WI38 (cell line): Measurements from ENCODE around the gene CCDC102B.

Experiments used
- H3K4me3 ChIP-seq: 2 replicates; pipeline ENCODE4 v1.5.1; 2011; ENCODE audit warnings: low read depth, mild to moderate bottlenecking, control low read depth, low read length
- TF ChIP-seq, protein P1 (sequence below): IDR thresholded peaks from 2 replicates; pipeline ENCODE4 v1.5.1; 2012; ENCODE audit warnings: low read depth, mild to moderate bottlenecking, control low read depth, low read length

Gene CCDC102B

GRCh38 chr18:68797871-68798270 is at the start of gene CCDC102B:
CCDC102B (plus strand) TSS chr18:68798080; CDS start chr18:68836764, 38,684 bp downstream.
- TF ChIP-seq, protein P1, sequence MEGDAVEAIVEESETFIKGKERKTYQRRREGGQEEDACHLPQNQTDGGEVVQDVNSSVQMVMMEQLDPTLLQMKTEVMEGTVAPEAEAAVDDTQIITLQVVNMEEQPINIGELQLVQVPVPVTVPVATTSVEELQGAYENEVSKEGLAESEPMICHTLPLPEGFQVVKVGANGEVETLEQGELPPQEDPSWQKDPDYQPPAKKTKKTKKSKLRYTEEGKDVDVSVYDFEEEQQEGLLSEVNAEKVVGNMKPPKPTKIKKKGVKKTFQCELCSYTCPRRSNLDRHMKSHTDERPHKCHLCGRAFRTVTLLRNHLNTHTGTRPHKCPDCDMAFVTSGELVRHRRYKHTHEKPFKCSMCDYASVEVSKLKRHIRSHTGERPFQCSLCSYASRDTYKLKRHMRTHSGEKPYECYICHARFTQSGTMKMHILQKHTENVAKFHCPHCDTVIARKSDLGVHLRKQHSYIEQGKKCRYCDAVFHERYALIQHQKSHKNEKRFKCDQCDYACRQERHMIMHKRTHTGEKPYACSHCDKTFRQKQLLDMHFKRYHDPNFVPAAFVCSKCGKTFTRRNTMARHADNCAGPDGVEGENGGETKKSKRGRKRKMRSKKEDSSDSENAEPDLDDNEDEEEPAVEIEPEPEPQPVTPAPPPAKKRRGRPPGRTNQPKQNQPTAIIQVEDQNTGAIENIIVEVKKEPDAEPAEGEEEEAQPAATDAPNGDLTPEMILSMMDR = no peak
- peak within 1 kb of the TSS; percentile 31 for H3K4me3 ChIP-seq

GRCh38 chr18:68757126-68757525 is 40.8 kb upstream of the CCDC102B start:
- TF ChIP-seq, protein P1 = no peak
- no peak overlapping the region for H3K4me3 ChIP-seq

DNA sequence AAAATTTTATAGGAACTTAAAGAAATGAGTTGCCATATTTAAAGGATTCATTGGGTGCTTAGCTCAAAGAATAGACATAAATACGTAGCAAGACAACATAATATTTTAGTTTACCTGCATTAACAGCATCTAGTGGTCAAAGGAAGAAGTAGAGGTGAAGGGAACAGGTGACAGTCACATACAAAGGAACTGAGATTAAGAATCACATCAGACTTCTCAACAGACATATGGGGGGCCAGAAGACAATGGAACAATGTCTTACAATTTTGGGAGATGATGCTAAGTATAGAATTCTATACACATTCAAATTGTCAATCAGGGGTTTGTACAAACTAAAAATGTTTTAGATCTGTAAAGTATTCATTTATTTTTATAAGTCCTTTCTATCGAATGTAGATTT is 38.6 kb upstream of the CCDC102B start:
- H3K4me3 ChIP-seq = no peak overlapping the region
- TF ChIP-seq, protein P1 = no peak

GRCh38 chr18:68763083-68763482 is 34.8 kb upstream of the CCDC102B start:
- no peak overlapping the region for H3K4me3 ChIP-seq

DNA sequence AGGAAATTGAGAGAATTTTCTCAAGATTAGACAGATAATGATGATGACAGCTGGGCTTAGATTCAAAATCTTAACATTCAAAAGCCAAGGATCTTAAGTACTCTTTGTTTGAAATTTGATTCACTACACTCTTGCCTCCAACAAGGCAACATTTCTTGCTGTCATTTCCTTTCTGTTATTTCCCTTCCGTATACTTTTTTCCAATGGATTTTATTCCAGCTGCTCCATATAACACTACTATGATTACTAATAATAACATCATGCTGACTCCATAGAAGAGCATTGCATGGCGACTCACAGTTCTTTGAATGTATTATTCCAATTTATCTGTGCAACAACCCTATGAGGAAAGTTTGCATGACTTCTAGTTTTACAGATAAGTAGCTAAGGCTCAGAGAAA is 33.9 kb upstream of the CCDC102B start:
- no peak overlapping the region for H3K4me3 ChIP-seq
- TF ChIP-seq, protein P1 = no peak

More at GRCh38 chr18:68763083-68763482, 34.8 kb upstream of the CCDC102B start:
- TF ChIP-seq, protein P1 = no peak

DNA sequence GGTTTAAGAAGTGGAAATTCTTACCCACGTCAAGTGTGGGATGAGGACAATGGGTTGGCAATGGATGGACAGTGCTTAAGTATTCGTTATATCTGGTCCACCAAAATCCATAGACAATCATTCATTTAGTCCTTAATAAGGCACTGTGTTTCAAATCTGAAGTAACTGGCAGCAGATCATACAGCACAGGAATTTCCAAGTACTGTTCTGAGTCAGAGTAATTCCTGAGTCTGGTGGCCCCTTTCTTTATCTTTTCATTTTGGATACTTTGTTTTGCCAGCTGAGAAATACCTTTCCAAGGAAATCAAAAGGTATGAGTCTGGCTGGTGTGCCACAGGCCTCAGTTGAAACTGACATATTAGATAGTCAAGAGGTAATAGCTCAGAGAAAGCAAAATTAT is 31.4 kb upstream of the CCDC102B start:
- TF ChIP-seq, protein P1 = no peak

DNA sequence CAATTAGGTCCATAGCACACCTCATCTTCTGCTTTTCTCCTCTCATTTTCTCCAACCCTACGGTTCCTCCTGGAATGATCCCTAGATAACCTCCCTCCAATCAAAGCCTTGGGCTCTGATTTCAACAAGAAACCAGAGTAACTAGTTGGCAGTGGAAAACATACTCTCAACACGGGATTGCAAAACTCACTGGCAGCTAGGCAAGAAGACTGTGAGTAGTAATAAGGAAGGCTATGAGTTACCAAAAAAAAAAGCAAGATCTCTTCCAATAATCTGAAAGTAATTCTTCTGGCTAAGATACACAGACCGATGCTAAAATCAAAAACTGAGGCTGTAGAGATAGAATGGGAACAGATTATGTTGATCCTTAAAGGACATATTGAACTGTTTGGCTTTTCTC is 28.4 kb upstream of the CCDC102B start:
- TF ChIP-seq, protein P1 = no peak

More for the DNA sequence above, 31.4 kb upstream of the CCDC102B start:
- no peak overlapping the region for H3K4me3 ChIP-seq

More for the DNA sequence above, 28.4 kb upstream of the CCDC102B start:
- H3K4me3 ChIP-seq = no peak overlapping the region
